Rectal smooth muscle tissue (tissue), 1 donor: ENCODE results near the gene ADGRD1.
"Not testable (repeated sequence)": the region's sequence is repeated elsewhere in the genome, so short reads cannot be mapped to it uniquely, and the experiment has no call there.

ENCODE experiments used
- H3K27ac ChIP-seq: one replicate; pipeline ENCODE4 v1.7.0; 2013; ENCODE audit warnings: low read depth, low read length, inconsistent platforms
- H3K27me3 ChIP-seq: one replicate; pipeline ENCODE4 v1.7.0; 2013; ENCODE audit warnings: low read length; ENCODE audit not compliant: control insufficient read depth, insufficient read depth
- H3K36me3 ChIP-seq: one replicate; pipeline ENCODE4 v1.7.0; 2013; ENCODE audit warnings: low read length; ENCODE audit not compliant: control insufficient read depth, insufficient read depth
- H3K4me1 ChIP-seq: one replicate; pipeline ENCODE4 v1.7.0; 2013; ENCODE audit warnings: low read length; ENCODE audit not compliant: control insufficient read depth, insufficient read depth
- H3K4me3 ChIP-seq: one replicate; pipeline ENCODE4 v1.7.0; 2013; ENCODE audit warnings: low read length
- H3K9ac ChIP-seq: one replicate; pipeline ENCODE4 v1.7.0; 2013; ENCODE audit warnings: low read length

The ADGRD1 gene

DNA sequence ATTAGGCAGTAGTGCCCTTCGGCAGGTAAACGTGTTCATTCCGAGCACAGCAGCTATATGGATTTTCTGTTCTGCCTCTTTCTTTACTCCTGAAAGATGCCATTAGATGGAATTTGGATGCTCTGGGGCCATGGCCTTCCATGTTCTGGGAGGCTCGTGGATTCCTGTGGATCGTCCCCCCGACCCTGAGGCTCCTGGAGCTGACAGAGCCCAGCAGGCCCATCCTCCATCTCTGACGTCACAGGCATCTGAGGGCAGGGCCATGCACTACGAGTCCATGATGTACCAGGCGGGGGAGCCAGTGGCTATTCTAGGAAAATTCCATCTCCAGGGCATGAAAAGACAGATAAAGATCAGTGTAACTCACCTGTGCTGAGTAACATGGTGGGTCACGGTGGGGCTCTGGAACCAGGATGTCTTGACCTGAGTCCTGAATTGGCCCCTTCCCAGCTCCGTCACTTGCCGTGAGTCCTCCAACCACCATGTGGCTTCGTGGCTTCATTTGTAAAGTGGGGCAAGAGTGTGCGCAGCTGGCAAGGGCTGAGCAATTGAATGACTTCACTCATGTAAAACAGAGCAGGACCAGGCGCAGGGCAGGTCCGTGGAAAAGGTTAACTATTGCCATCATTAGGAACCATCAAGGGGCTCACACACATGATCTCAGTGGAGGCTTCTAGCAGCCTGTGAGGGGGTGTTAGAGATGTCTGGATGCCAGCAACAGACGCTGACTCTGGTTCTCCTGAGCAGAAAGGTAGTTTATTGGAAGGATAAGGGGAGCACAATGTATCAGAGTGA is 115.4 kb downstream of the ADGRD1 start:
- H3K27ac ChIP-seq = peak overlapping the region; percentile 83
- not testable (repeated sequence) for H3K36me3 ChIP-seq, H3K27me3 ChIP-seq, H3K4me3 ChIP-seq, H3K9ac ChIP-seq
- peaks cover 18% of the 10 kb centered on the region for H3K4me1 ChIP-seq

DNA sequence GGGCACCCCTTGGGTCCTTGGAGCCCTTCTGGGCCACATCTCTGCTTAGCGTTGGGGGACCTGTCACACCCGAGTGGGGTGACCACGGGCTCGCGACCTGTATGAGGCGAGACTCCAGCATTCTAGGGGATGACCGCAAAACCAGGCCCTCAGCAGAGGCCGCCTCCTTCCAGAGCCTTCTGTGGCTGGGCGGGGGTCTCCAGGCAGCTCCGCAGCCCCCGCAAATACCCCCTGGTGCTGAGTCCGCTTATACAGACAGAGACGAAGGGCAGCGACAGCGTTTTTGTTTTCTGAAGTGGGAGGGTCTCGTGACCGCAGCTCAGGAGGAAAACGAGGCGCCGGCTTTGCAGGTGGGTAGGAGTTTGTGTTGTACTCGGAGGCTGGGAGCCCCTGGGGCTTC is 116.4 kb downstream of the ADGRD1 start:
- H3K4me1 ChIP-seq = peaks cover 18% of the 10 kb centered on the region
- not testable (repeated sequence) for H3K4me3 ChIP-seq, H3K9ac ChIP-seq, H3K27ac ChIP-seq, H3K36me3 ChIP-seq, H3K27me3 ChIP-seq

DNA sequence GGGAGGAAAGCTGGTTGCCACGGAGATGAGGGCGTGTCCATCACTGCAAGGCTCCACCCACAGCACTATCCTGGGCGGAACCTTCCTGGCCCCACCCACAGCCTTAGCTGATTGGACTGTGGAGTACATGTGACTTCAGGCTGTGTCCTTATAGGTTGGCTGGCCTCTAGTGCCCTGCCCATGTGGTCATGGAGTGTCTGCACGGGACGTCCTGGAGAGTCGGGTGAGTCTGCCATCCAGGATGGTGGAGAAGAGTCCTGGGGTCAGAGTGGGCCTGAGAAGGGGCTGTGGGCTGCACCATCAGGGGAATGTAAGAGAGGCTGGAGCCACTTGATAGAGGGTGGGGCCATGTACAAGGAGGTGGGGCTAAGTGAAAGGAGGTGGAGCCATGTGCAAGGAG is 117.0 kb downstream of the ADGRD1 start:
- not testable (repeated sequence) for H3K27me3 ChIP-seq, H3K4me3 ChIP-seq, H3K9ac ChIP-seq, H3K27ac ChIP-seq, H3K36me3 ChIP-seq
- peaks cover 18% of the 10 kb centered on the region for H3K4me1 ChIP-seq

DNA sequence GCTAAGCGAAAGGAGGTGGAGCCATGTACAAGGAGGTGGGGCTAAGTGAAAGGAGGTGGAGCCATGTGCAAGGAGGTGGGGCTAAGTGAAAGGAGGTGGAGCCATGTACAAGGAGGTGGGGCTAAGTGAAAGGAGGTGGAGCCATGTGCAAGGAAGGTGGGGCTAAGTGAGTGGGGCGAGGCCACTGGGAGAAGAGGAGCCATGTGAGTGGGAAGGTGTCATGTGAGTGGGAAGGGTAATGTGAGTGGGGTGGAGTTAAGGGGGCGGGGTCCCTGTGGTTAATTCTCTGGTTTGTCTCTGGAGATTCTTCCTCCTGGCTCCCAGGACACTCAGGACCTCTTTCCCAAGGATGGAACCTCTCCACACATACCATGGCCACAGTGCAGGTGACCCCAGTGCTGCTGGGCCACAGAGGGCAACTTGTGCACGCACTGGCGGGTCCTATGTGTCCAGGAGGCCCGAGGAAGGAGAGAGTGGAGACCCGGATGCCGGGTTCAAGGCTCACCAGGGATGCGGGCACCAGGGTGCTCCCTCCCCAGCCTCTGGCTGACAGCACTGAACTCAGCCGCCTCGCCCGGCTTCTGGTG is 117.6 kb downstream of the ADGRD1 start:
- H3K27ac ChIP-seq = not testable (repeated sequence)

GRCh38 chr12:131071950-131072349 is 118.2 kb downstream of the ADGRD1 start:
- H3K27me3 ChIP-seq, H3K9ac ChIP-seq, H3K4me3 ChIP-seq, H3K27ac ChIP-seq, H3K36me3 ChIP-seq: not testable (repeated sequence)
- peaks cover 17% of the 10 kb centered on the region for H3K4me1 ChIP-seq

More for the DNA sequence above, 117.6 kb downstream of the ADGRD1 start:
- not testable (repeated sequence) for H3K9ac ChIP-seq, H3K27me3 ChIP-seq, H3K36me3 ChIP-seq, H3K4me3 ChIP-seq
- peaks cover 18% of the 10 kb centered on the region for H3K4me1 ChIP-seq

- Histone ChIP-seq H3K9ac (no peak overlapping the region), H3K27me3 (no peaks in the 10 kb centered on the region), H3K4me3 (no peak overlapping the region), H3K36me3 (no peaks in the 10 kb centered on the region), H3K27ac (no peak overlapping the region), H3K4me1 (peaks cover 13% of the 10 kb centered on the region)
These were observed 118.9 kb downstream of the ADGRD1 start for GRCh38 chr12:131072451-131073230.

GRCh38 chr12:131074221-131075083 is 120.7 kb downstream of the ADGRD1 start:
- no peaks in the 10 kb centered on the region for H3K27me3 ChIP-seq
- H3K36me3 ChIP-seq = peaks cover 2% of the 10 kb centered on the region
- no peak overlapping the region for H3K27ac ChIP-seq
- H3K4me3 ChIP-seq = no peak overlapping the region
- H3K4me1 ChIP-seq = peaks cover 1% of the 10 kb centered on the region
- no peak overlapping the region for H3K9ac ChIP-seq

DNA sequence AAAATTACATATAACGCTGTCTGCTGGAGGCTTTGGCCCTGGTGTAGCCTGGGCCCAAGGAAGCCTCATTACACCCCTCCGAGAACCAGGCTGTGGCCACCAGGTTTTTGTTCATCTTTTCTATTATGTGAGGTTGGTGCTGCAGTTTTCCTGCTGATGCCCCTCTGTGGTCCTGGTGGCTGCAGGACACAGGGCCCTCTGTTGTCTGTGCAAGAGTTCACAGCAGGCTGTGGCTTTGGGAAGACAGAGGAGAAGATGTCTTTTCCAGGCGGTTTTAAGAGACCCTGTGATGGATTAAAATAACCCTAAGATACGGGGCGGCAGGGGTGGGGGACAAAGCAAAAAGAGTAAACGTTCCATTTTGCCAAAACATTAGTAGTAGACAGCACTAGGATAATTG is 121.5 kb downstream of the ADGRD1 start:
- H3K4me1 ChIP-seq = no peaks in the 10 kb centered on the region
- no peak overlapping the region for H3K9ac ChIP-seq
- no peak overlapping the region for H3K27ac ChIP-seq

DNA sequence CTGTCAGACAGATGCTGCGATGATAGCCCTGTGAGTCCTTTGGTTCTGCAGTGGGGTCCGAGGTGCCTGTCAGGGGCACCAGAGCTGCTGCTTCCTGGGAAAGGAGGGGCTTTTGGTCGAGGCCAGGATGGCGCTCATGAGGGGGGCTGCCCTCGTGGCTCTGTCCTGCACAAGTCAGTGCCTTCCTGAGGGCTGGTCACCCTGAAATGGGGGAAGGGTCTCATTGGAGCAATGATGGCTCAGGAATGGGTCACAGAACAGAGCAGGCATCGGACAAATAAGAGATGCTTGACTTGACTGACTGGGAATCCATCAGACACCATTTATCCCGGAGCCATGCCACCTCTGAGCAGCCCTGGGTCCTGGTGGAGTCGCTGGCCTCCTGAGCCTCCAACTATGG is 121.9 kb downstream of the ADGRD1 start:
- peaks cover 2% of the 10 kb centered on the region for H3K36me3 ChIP-seq

More for the DNA sequence above, 121.5 kb downstream of the ADGRD1 start:
- H3K27me3 ChIP-seq = no peaks in the 10 kb centered on the region
- H3K4me3 ChIP-seq = no peak overlapping the region
- peaks cover 2% of the 10 kb centered on the region for H3K36me3 ChIP-seq

DNA sequence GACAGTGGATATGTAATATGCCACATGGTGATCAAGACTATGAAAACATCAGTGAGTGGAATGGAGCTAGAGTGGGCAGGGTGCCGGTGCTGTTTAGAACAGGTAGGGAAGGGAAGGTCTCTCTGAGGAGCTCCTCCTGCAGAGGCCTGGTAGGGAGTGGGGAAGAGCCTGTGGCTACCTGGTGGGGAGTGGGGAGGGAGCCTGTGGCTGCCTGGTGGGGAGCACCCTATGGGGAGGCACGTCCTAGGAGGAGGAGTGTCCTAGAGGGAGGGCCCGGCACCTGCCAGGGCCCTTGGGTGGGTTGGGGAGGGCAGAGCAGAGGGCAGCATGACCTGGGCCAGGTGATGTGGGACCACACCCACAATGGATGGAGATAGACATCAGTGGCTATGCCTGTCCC is 122.6 kb downstream of the ADGRD1 start:
- Histone ChIP-seq H3K27ac (no peak overlapping the region), H3K9ac (no peak overlapping the region), H3K4me3 (no peak overlapping the region), H3K27me3 (no peaks in the 10 kb centered on the region), H3K36me3 (peaks cover 2% of the 10 kb centered on the region), H3K4me1 (no peaks in the 10 kb centered on the region)

More for the DNA sequence above, 121.9 kb downstream of the ADGRD1 start:
- Histone ChIP-seq H3K4me3 (no peak overlapping the region), H3K27me3 (no peaks in the 10 kb centered on the region), H3K9ac (no peak overlapping the region), H3K27ac (no peak overlapping the region), H3K4me1 (no peaks in the 10 kb centered on the region)

DNA sequence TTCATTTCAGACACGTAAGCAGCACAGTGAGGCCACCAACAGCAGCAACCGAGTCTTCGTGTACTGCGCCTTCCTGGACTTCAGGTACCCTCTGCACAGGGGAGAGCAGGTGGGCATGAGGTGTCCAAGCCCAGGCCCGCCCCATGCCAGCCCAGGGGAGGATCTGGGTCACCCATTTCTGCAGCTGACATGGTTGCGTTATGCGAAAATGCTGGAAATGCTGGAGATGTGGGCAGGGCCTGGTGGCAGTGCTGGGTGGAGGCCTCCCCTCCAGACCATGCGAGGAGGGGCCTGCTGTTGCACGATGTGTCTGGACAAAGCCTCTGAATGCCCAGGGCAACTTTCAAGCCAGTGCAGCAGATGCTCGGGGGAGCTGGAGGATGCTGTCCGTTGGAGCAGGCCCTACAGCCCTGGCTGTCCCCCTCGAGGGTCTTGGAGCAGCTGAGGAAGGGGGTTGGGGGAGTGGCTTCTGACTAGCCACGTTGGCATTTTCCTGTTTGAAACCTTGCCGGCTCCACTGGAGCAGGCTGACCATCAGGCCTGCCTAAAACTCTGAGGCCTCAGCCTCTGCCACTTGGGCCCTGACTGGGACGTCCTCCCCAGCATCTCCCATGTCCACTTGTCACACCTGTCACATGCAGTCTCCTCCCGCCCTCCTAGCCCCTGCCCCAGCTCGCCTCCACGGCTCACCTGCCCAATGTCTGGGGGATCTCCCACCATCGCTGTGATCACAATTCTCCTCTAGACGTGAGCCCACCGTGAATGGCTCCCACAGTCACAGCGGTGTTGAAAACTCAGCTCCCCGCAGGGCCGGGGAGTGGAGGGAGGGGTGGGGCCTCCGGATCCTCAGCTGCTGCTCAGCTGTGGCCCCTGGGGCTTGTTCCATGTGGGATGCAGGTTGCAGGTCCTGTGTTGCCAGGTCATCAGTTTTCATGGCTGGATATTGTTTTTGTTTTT is 123.4 kb downstream of the ADGRD1 start:
- H3K36me3 ChIP-seq = peaks cover 2% of the 10 kb centered on the region
- H3K27ac ChIP-seq = no peak overlapping the region
- H3K27me3 ChIP-seq = no peaks in the 10 kb centered on the region
- no peak overlapping the region for H3K4me3 ChIP-seq
- H3K4me1 ChIP-seq = no peaks in the 10 kb centered on the region
- H3K9ac ChIP-seq = no peak overlapping the region
